ENCODE data around the gene GTSE1. TPM values are rescaled to one million over a fixed set of nuclear protein-coding genes. Genes with fewer than 3 reads are reported as not detected.

The GTSE1 gene
- total RNA-seq, 1 experiment from 2014 or later, result 42.6 TPM

DNA sequence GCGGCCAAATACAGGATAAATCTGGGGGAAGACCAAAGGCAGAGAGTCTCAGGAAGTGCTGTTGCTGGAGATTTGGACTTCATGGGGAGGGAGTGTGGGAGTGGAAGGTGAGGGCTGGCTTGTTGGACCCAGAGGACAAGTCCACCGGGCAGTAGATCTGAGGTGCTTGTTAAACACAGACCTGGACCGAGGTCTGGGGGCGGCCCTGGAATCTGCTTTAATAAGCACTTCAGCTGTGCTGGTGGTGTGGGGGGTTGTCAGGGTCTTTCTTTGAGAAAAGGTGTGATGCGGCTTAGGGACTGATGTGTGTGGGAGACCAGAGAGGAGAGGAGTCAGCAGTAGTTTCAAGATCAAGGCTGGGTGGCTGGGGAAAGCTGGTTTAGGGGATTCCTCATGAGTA, 43.3 kb downstream of the GTSE1 start:
- Mint-ChIP-seq H3K27ac (peak overlapping the region in 1 of 3 experiments; percentile 63; a peak in 3 of 7 replicates), H3K9me3 (no peaks in the 10 kb centered on the region; a peak in 2 of 5 replicates), H3K27me3 (ENCODE audit: low read depth) (no peaks in the 10 kb centered on the region), H3K36me3 (ENCODE audit: insufficient read depth in 1 of 3, low read depth in 3 of 3) (peaks cover 46 to 82% (median 67%) of the 10 kb centered on the region in 3 experiments), H3K4me1 (peaks cover 10 to 11% of the 10 kb centered on the region in 2 experiments), H3K4me3 (no peak overlapping the region)
- no peak for DNase-seq
- no CpG with 5 or more reads among the region's 5 CpGs for WGBS (ENCODE audit: extremely low coverage, insufficient read length, low lambda C conversion rate)
- Histone ChIP-seq H2AFZ (ENCODE audit: low read length) (no peak overlapping the region), H3K79me2 (ENCODE audit: insufficient read depth, low read length) (peaks cover 3% of the 10 kb centered on the region; the same call in 1 of the 2 replicates), H2BK120ac (ENCODE audit: low read depth, low read length, poor library complexity, severe bottlenecking) (no peak overlapping the region), H3K4me2 (ENCODE audit: insufficient read depth, insufficient read length, low read length) (no peak overlapping the region), H4K8ac (replicated peaks; ENCODE audit: insufficient read length, low read depth, low read length) (no peak overlapping the region), H3K4ac (ENCODE audit: low read depth, low read length) (no peak overlapping the region), H2BK15ac (ENCODE audit: low read depth, low read length) (no peak overlapping the region), H3T11ph (ENCODE audit: low read length) (no peak overlapping the region), H3K27me3 (ENCODE audit: insufficient read depth, low read length) (no peaks in the 10 kb centered on the region), H2BK5ac (ENCODE audit: insufficient read length, low read length) (no peak overlapping the region), H3K9ac (ENCODE audit: extremely low read depth, insufficient read length, low read length) (no peak overlapping the region), H3K9me3 (ENCODE audit: control insufficient read depth, low read depth, low read length) (no peaks in the 10 kb centered on the region), H3K18ac (ENCODE audit: insufficient read length, low read depth, low read length) (no peak overlapping the region), H2AK5ac (ENCODE audit: insufficient read length, low read length) (no peak overlapping the region), H3K23me2 (ENCODE audit: insufficient read length, low read depth, low read length, poor library complexity, severe bottlenecking) (peaks cover 8% of the 10 kb centered on the region), H3K14ac (ENCODE audit: insufficient read depth, low read length) (no peak overlapping the region), H3K27ac (ENCODE audit: insufficient read length, low read depth, low read length) (no peak overlapping the region), H3K56ac (ENCODE audit: insufficient read length, low read depth, low read length) (no peak overlapping the region), H3K4me1 (ENCODE audit: insufficient read depth, low read length) (no peaks in the 10 kb centered on the region; the same call in 1 of the 2 replicates), H2BK12ac (ENCODE audit: insufficient read length, low read depth, low read length) (no peak overlapping the region), H3K79me1 (ENCODE audit: insufficient read depth, low read depth, low read length, poor library complexity, severe bottlenecking) (peaks cover 5% of the 10 kb centered on the region), H4K20me1 (ENCODE audit: control insufficient read depth, insufficient read depth, insufficient read length) (peaks cover 3% of the 10 kb centered on the region), H4K5ac (ENCODE audit: insufficient read length, low read depth, low read length) (no peak overlapping the region), H3K23ac (ENCODE audit: insufficient read length, low read depth, low read length) (no peak overlapping the region), H4K91ac (ENCODE audit: insufficient read length, low read depth, low read length) (no peak overlapping the region), H2BK20ac (ENCODE audit: low read depth, low read length, poor library complexity, severe bottlenecking) (no peak overlapping the region)
- TF ChIP-seq, protein P1, sequence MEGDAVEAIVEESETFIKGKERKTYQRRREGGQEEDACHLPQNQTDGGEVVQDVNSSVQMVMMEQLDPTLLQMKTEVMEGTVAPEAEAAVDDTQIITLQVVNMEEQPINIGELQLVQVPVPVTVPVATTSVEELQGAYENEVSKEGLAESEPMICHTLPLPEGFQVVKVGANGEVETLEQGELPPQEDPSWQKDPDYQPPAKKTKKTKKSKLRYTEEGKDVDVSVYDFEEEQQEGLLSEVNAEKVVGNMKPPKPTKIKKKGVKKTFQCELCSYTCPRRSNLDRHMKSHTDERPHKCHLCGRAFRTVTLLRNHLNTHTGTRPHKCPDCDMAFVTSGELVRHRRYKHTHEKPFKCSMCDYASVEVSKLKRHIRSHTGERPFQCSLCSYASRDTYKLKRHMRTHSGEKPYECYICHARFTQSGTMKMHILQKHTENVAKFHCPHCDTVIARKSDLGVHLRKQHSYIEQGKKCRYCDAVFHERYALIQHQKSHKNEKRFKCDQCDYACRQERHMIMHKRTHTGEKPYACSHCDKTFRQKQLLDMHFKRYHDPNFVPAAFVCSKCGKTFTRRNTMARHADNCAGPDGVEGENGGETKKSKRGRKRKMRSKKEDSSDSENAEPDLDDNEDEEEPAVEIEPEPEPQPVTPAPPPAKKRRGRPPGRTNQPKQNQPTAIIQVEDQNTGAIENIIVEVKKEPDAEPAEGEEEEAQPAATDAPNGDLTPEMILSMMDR (conservative IDR thresholded peaks at IDR 0.05), result no peak

Data from H9 (cell line).